Upper lobe of left lung (tissue), 6 donors: ENCODE results near the gene EBF3. TPM values are rescaled to one million over a fixed set of nuclear protein-coding genes. Genes with fewer than 3 reads are reported as not detected.

Experiments used
- ATAC-seq, 2 donors: fragments of 200-7000 bp; cut with Tn5 transposase; one replicate each; pipeline ENCODE4 v1.9.1; 2022; ENCODE audit warnings: mild to moderate bottlenecking in 2 of 2, moderate library complexity in 2 of 2; ENCODE audit not compliant: low FRiP score in 2 of 2
- DNase-seq, 2 donors: peaks; one replicate each; pipeline ENCODE4 v3.0.0-alpha.2; 2019 to 2020
- H3K27ac ChIP-seq, 4 donors: fragments of 200-600 bp; sonication (generic); one replicate each; pipeline ENCODE4 v1.5.1; 2016 to 2019
- H3K27me3 ChIP-seq, 4 donors: fragments of 200-600 bp; sonication (generic); one replicate each; pipeline ENCODE4 v1.5.1; 2017 to 2019
- H3K36me3 ChIP-seq, 4 donors: fragments of 200-600 bp; sonication (generic); one replicate each; pipeline ENCODE4 v1.5.1; 2016 to 2019
- H3K4me1 ChIP-seq, 4 donors: fragments of 200-600 bp; sonication (generic); one replicate each; pipeline ENCODE4 v1.5.1; 2018 to 2019
- H3K4me3 ChIP-seq, 4 donors: fragments of 200-600 bp; sonication (generic); one replicate each; pipeline ENCODE4 v1.5.1; 2017 to 2019; ENCODE audit warnings: mild to moderate bottlenecking in 2 of 4, moderate library complexity in 1 of 4
- H3K9me3 ChIP-seq, 4 donors: fragments of 200-600 bp; sonication (generic); one replicate each; pipeline ENCODE4 v1.5.1; 2018 to 2019
- CTCF ChIP-seq, 6 experiments: fragments of 450-650 bp in 4 of 6; fragments of 200-600 bp in 2 of 6; sonication (generic) in 2 of 6; IDR thresholded peaks; one replicate each; pipeline ENCODE4 v1.5.1; 2016 to 2019; ENCODE audit warnings: antibody characterized with exemption in 6 of 6
- EP300 ChIP-seq, 4 donors: sonication (generic); formaldehyde crosslinking; IDR thresholded peaks; one replicate each; pipeline ENCODE4 v1.5.1; 2017; ENCODE audit warnings: antibody characterized with exemption in 4 of 4, control low read depth in 2 of 4
- POLR2A ChIP-seq, 4 donors: fragments of 450-650 bp; IDR thresholded peaks; one replicate each; pipeline ENCODE4 v1.5.1; 2016 to 2017; ENCODE audit warnings: antibody characterized with exemption in 4 of 4, mild to moderate bottlenecking in 2 of 4
- POLR2AphosphoS5 ChIP-seq, 2 donors: sonication (generic); formaldehyde crosslinking; IDR thresholded peaks; one replicate each; pipeline ENCODE4 v1.5.1; 2017; ENCODE audit warnings: antibody characterized with exemption in 2 of 2
- WGBS, 2 donors: methylation state at CpG; one replicate each; pipeline ENCODE4 v1.1.5; 2017 to 2018; 5-methylcytosine and 5-hydroxymethylcytosine counted together
- total RNA-seq, 6 donors: library from RNA; depleted of rRNA in 4 of 6; stranded (reverse); fragments of >200 nt in 4 of 6; gene quantifications; one replicate each; pipeline versions ENCODE4 v1.1.0 to v1.2.1, GENCODE V29; 2016 to 2021
- donor health status: DM: no; HTN: no; CAD: no; lungs with moderate emphysema.
- donor health status: DM: no; HTN: yes; CAD: no; lungs with severe emphysema.

The EBF3 gene
- total RNA-seq, 6 donors from 2014 or later, result 0.06 to 0.51 TPM; not detected in 4

GRCh38 chr10:129909080-129909479 is 55.0 kb downstream of the EBF3 start:
- H3K27ac ChIP-seq, result no peak overlapping the region
- TF ChIP-seq POLR2AphosphoS5 (IDR thresholded peaks at IDR 0.05), result no peak
- TF ChIP-seq EP300 (IDR thresholded peaks at IDR 0.05), result no peak
- no peak for TF ChIP-seq CTCF (IDR thresholded peaks at IDR 0.05)
- no peak for TF ChIP-seq POLR2A (IDR thresholded peaks at IDR 0.05)
- DNase-seq (no peak), ATAC-seq (no peak)
- H3K36me3 ChIP-seq, result no peaks in the 10 kb centered on the region
- no peaks in the 10 kb centered on the region for H3K9me3 ChIP-seq
- 84% methylated on average over 3 of the region's 3 CpGs; no CpG with 5 or more reads in 1 of the 2 donors for WGBS, 2 donors
- H3K4me1 ChIP-seq, result no peaks in the 10 kb centered on the region
- no peak overlapping the region for H3K4me3 ChIP-seq
- H3K27me3 ChIP-seq, result no peaks in the 10 kb centered on the region

- DNase-seq, result no peak
- Histone ChIP-seq H3K4me3 (no peak overlapping the region), H3K36me3 (no peaks in the 10 kb centered on the region), H3K4me1 (no peaks in the 10 kb centered on the region), H3K27ac (no peak overlapping the region), H3K27me3 (no peaks in the 10 kb centered on the region), H3K9me3 (no peaks in the 10 kb centered on the region)
- 93 to 95% methylated on average over 14 to 15 of the region's 15 CpGs for WGBS, 2 donors
- TF ChIP-seq EP300 (IDR thresholded peaks at IDR 0.05), result no peak
- no peak for TF ChIP-seq POLR2AphosphoS5 (IDR thresholded peaks at IDR 0.05)
- no peak for TF ChIP-seq POLR2A (IDR thresholded peaks at IDR 0.05)
- TF ChIP-seq CTCF (IDR thresholded peaks at IDR 0.05), result no peak
- no peak for ATAC-seq
Observed at GRCh38 chr10:129908406-129908805, 55.7 kb downstream of the EBF3 start.

DNA sequence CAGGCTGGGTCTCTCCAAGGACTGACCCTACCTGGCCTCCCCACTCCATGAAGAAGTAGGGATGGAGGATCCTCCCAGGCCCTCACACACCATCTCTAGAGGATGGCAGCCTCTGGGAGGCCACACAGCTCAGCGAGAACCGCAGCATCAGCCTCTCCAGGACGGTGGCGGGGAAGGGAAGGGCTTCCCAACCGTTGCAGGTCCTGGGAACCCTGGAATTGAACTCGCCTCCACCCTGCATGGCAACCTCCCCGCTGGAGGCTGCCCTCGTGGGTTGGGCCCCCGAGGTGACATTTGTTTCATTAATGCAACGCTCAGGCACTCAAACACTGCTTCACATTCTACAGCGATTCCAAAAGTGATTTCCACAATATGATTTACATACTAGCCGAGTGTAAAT is 58.5 kb downstream of the EBF3 start:
- Histone ChIP-seq H3K4me3 (no peak overlapping the region), H3K4me1 (no peaks in the 10 kb centered on the region), H3K36me3 (no peaks in the 10 kb centered on the region), H3K27me3 (no peaks in the 10 kb centered on the region), H3K27ac (no peak overlapping the region), H3K9me3 (no peaks in the 10 kb centered on the region)
- ATAC-seq (no peak), DNase-seq (no peak)
- 89 to 91% methylated on average over 12 of the region's 12 CpGs for WGBS, 2 donors
- TF ChIP-seq POLR2A (IDR thresholded peaks at IDR 0.05), result no peak
- no peak for TF ChIP-seq CTCF (IDR thresholded peaks at IDR 0.05)
- TF ChIP-seq POLR2AphosphoS5 (IDR thresholded peaks at IDR 0.05), result no peak
- no peak for TF ChIP-seq EP300 (IDR thresholded peaks at IDR 0.05)

DNA sequence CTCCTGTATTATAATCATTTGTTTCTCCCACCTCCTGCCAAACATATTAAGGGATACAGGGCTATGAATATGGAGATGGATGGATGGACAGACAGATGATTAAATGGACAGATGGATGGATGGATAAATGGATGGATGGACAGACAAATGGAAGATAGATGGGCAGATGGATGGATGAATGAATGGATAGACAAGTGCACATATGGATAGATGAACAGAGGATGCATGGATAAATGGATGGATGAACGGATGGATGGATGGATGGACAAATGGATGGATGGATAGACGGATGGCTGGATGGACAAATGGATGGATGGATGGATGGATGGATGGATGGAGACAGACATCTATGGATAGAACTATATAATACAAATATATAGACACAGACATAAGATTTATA is 59.8 kb downstream of the EBF3 start:
- DNase-seq, result no peak
- WGBS, 2 donors, result 76 to 77% methylated on average over 2 of the region's 2 CpGs
- Histone ChIP-seq H3K27me3 (no peaks in the 10 kb centered on the region), H3K36me3 (no peaks in the 10 kb centered on the region), H3K27ac (no peak overlapping the region), H3K4me3 (no peak overlapping the region), H3K4me1 (peaks cover 0 to 2% (median 0%) of the 10 kb centered on the region in 4 donors), H3K9me3 (no peaks in the 10 kb centered on the region)
- no peak for ATAC-seq
- TF ChIP-seq EP300 (IDR thresholded peaks at IDR 0.05), result no peak
- no peak for TF ChIP-seq POLR2AphosphoS5 (IDR thresholded peaks at IDR 0.05)
- TF ChIP-seq POLR2A (IDR thresholded peaks at IDR 0.05), result no peak
- no peak for TF ChIP-seq CTCF (IDR thresholded peaks at IDR 0.05)

DNA sequence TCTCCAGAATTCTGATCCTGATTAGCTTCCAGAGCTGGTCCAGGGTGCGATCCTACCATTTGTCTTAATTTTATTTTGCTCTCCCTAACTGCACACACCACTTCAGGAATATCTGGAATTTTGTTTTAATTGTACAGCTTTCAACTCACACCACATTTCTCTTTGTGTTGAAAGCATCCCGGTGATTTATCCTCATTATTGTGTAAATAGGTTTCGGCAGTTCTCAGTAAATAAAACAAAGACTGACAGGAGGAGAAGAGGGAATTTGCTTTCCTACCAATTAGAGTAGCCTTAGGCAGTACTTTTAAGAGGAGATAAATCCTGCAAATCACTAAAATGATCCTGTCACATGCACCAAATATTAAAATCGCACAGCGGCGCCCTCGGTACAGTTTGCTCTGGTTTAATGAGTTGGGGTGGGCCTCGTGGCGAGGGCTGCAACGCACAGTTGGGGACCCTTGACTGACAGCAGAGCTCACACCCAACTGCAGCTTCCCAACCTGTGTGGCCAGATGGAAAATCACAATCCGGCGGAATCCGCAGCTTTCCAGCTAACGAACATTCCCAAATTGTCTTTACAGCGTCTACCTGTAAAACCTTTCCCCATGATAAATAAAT is 62.6 kb downstream of the EBF3 start:
- no peak for DNase-seq
- H3K27me3 ChIP-seq, result peaks cover 0 to 5% (median 0%) of the 10 kb centered on the region in 4 donors

More for the DNA sequence above, 62.6 kb downstream of the EBF3 start:
- Histone ChIP-seq H3K4me3 (no peak overlapping the region), H3K9me3 (no peaks in the 10 kb centered on the region), H3K36me3 (no peaks in the 10 kb centered on the region), H3K27ac (no peak overlapping the region), H3K4me1 (peaks cover 0 to 8% (median 2%) of the 10 kb centered on the region in 4 donors)
- WGBS, 2 donors, result 50 to 65% methylated on average over 13 to 15 of the region's 15 CpGs
- TF ChIP-seq EP300 (IDR thresholded peaks at IDR 0.05) (no peak), POLR2AphosphoS5 (IDR thresholded peaks at IDR 0.05) (no peak), POLR2A (IDR thresholded peaks at IDR 0.05) (no peak), CTCF (IDR thresholded peaks at IDR 0.05) (no peak)
- ATAC-seq, result no peak
